Liver (tissue), 9 donors: Measurements from ENCODE around the gene PIK3R5. TPM values are rescaled to one million over a fixed set of nuclear protein-coding genes. Genes with fewer than 3 reads are reported as not detected.

Source experiments
- DNase-seq: peaks from one replicate; pipeline ENCODE4 v3.0.0-alpha.2; 2017; ENCODE audit warnings: low spot score
- H3K27ac ChIP-seq, 2 donors: one replicate each; pipeline ENCODE4 v1.7.0; 2013; ENCODE audit warnings: inconsistent platforms in 2 of 2, low read length in 2 of 2, control low read depth in 1 of 2, low read depth in 1 of 2, mild to moderate bottlenecking in 1 of 2
- H3K27me3 ChIP-seq, 4 donors: one replicate each; pipeline versions ENCODE4 v1.6.1 to v1.7.0; 2013; ENCODE audit warnings: low read length in 3 of 4, inconsistent platforms in 1 of 4, mild to moderate bottlenecking in 1 of 4, moderate library complexity in 1 of 4; ENCODE audit not compliant: control insufficient read depth in 4 of 4, insufficient read depth in 4 of 4
- H3K36me3 ChIP-seq, 4 donors: one replicate each; pipeline versions ENCODE4 v1.6.1 to v1.7.0; 2013; ENCODE audit warnings: low read length in 3 of 4, mild to moderate bottlenecking in 3 of 4, low read depth in 1 of 4, moderate library complexity in 1 of 4; ENCODE audit not compliant: control insufficient read depth in 4 of 4, insufficient read depth in 3 of 4
- H3K4me1 ChIP-seq, 4 donors: one replicate each; pipeline versions ENCODE4 v1.6.1 to v1.7.0; 2013; ENCODE audit warnings: low read length in 3 of 4, mild to moderate bottlenecking in 3 of 4, moderate library complexity in 1 of 4; ENCODE audit not compliant: control insufficient read depth in 4 of 4, insufficient read depth in 4 of 4
- H3K4me3 ChIP-seq, 3 donors: one replicate each; pipeline versions ENCODE4 v1.6.1 to v1.7.0; 2013; ENCODE audit warnings: low read length in 3 of 3, control low read depth in 1 of 3, low read depth in 1 of 3, mild to moderate bottlenecking in 1 of 3
- H3K9ac ChIP-seq, 2 donors: one replicate each; pipeline ENCODE4 v1.7.0; 2013; ENCODE audit warnings: low read length in 2 of 2, mild to moderate bottlenecking in 2 of 2, moderate library complexity in 2 of 2, control low read depth in 1 of 2, low read depth in 1 of 2
- H3K9me3 ChIP-seq, 4 donors: one replicate each; pipeline versions ENCODE4 v1.6.1 to v1.7.0; 2013; ENCODE audit warnings: low read length in 3 of 4; ENCODE audit not compliant: control insufficient read depth in 4 of 4
- ATF3 ChIP-seq: IDR thresholded peaks from 2 replicates; pipeline ENCODE4 v1.6.1; 2016; ENCODE audit warnings: antibody characterized with exemption
- EGR1 ChIP-seq, 2 donors: IDR thresholded peaks; 2 replicates each; pipeline ENCODE4 v1.6.1; 2016 to 2018; ENCODE audit warnings: antibody characterized with exemption in 2 of 2, low read depth in 2 of 2
- FOXA1 ChIP-seq: IDR thresholded peaks from 2 replicates; pipeline ENCODE4 v1.6.1; 2016; ENCODE audit warnings: antibody characterized with exemption
- FOXA2 ChIP-seq: IDR thresholded peaks from 2 replicates; pipeline ENCODE4 v1.6.1; 2016; ENCODE audit warnings: antibody characterized with exemption
- GABPA ChIP-seq, 2 donors: IDR thresholded peaks in 1 of 2; conservative IDR thresholded peaks in 1 of 2; 2 replicates each; pipeline ENCODE4 v1.6.1; 2016; ENCODE audit warnings: antibody characterized with exemption in 2 of 2, mild to moderate bottlenecking in 1 of 2, moderate library complexity in 1 of 2
- HNF4A ChIP-seq, 2 donors: conservative IDR thresholded peaks; 2 replicates each; pipeline ENCODE4 v1.6.1; 2016; ENCODE audit warnings: antibody characterized with exemption in 2 of 2, mild to moderate bottlenecking in 2 of 2
- HNF4G ChIP-seq: IDR thresholded peaks from 2 replicates; pipeline ENCODE4 v1.6.1; 2016; ENCODE audit warnings: antibody characterized with exemption
- JUND ChIP-seq, 2 donors: IDR thresholded peaks; 2 replicates each; pipeline ENCODE4 v1.6.1; 2016; ENCODE audit warnings: antibody characterized with exemption in 2 of 2
- MAX ChIP-seq: IDR thresholded peaks from 2 replicates; pipeline ENCODE4 v1.6.1; 2016; ENCODE audit warnings: antibody characterized with exemption
- RAD21 ChIP-seq, 2 donors: IDR thresholded peaks; 2 replicates each; pipeline ENCODE4 v1.6.1; 2016; ENCODE audit warnings: antibody characterized with exemption in 2 of 2, mild to moderate bottlenecking in 2 of 2
- REST ChIP-seq: IDR thresholded peaks from 2 replicates; pipeline ENCODE4 v1.6.1; 2016; ENCODE audit warnings: antibody characterized with exemption, mild to moderate bottlenecking
- RXRA ChIP-seq, 2 donors: IDR thresholded peaks; 2 replicates each; pipeline ENCODE4 v1.6.1; 2017 to 2018; ENCODE audit warnings: antibody characterized with exemption in 2 of 2, mild to moderate bottlenecking in 1 of 2
- SP1 ChIP-seq: IDR thresholded peaks from 2 replicates; pipeline ENCODE4 v1.6.1; 2018; ENCODE audit warnings: antibody characterized with exemption, mild to moderate bottlenecking
- TAF1 ChIP-seq: conservative IDR thresholded peaks from 2 replicates; pipeline ENCODE4 v1.6.1; 2016; ENCODE audit warnings: antibody characterized with exemption, mild to moderate bottlenecking
- ZBTB33 ChIP-seq: IDR thresholded peaks from 2 replicates; pipeline ENCODE4 v1.6.1; 2016; ENCODE audit warnings: antibody characterized with exemption
- WGBS: extraction: QIAGEN DNeasy Blood & Tissue Kit; methylation state at CpG from one replicate; pipeline ENCODE4 v1.1.7; 2013; 5-methylcytosine and 5-hydroxymethylcytosine counted together
- polyA plus RNA-seq, 2 donors: library from polyadenylated mRNA; stranded (reverse) in 1 of 2; unstranded in 1 of 2; fragments of 200-250 nt in 1 of 2; fragments of >200 nt in 1 of 2; fragmentation: Nextera tagmentation in 1 of 2; extraction: Ambion mirVana in 1 of 2; gene quantifications; one replicate each; pipeline versions ENCODE4 v1.2.1 to v1.2.3, GENCODE V29; 2013 to 2015
- total RNA-seq, 2 donors: library from RNA; depleted of rRNA; stranded (reverse); fragments of >200 nt; gene quantifications; one replicate each; pipeline ENCODE4 v1.2.3, GENCODE V29; 2014
- TF ChIP-seq, protein P1 (sequence below): fragments of 150-350 bp; IDR thresholded peaks from 2 replicates; pipeline ENCODE4 v1.5.1; 2017; ENCODE audit warnings: improper control_type of control experiment, low read depth, low read length; ENCODE audit not compliant: missing input control
- donor health status: healthy.
- donor health status: healthy.
- donor health status: healthy.
- donor health status: healthy.
- donor health status: healthy.

Gene PIK3R5
- total and polyA plus RNA-seq, 4 donors: 0.93 to 7.8 (median 2.6) TPM

DNA sequence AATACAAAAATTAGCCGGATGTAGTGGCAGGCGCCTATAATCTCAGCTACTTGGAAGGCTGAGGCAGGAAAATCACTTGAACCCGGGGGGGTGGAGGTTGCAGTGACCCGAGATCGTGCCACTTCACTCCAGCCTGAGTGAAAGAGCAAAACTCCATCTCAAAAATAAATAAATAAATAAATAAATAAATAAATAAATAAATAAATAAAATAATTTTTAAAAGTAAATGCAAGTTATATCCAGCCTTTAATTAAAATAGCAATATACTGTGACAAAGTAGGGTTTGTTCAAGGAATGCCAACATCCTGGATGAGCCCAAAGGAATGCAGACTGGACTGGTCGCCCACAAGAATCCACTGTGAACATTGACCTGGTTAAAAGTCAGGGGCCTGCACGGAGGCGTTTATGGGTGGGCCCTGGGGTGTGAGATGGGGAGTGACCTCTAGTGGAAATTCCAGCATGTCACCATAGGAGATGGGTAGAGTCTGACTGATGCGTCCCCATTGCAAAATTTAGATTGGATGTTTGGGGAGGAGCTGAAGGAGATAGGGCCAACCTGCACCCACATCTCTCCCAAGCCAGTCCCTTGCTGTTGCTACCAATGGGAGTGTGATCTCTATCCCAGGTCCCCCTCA lies 9.7 kb upstream of the PIK3R5 start (continued):
- TF ChIP-seq GABPA (IDR thresholded peaks at IDR 0.05 in 1 of 2, conservative IDR thresholded peaks at IDR 0.05 in 1 of 2): no peak

DNA sequence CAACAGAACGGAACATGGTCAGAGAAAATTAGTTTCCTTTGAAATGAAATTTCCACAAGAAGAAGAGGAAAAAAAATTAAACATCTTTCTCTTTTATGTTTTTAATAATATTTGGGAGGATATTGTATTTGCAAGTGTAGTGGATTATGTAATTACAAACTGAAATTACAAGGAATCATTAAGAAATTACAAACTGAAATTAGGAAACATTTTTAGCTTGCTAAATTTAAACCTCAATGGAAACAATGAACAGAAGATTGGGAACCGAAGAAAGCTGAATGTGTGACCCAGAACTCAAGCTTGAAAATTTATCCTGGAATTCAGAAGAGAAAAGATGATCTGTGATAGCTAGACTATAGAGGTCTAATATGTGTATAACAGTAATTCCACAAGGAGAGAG lies 4.4 kb upstream of the PIK3R5 start:
- TF ChIP-seq RXRA (IDR thresholded peaks at IDR 0.05): no peak
- no peak for TF ChIP-seq FOXA2
- TF ChIP-seq HNF4G: no peak
- no peak for TF ChIP-seq RAD21 (IDR thresholded peaks at IDR 0.05)
- no peak for TF ChIP-seq ZBTB33
- TF ChIP-seq REST: no peak
- no peak for TF ChIP-seq ATF3
- no peak for TF ChIP-seq SP1
- no peak for TF ChIP-seq EGR1 (IDR thresholded peaks at IDR 0.05; ENCODE audit: low read depth in 2 of 2)
- TF ChIP-seq JUND (IDR thresholded peaks at IDR 0.05): no peak
- TF ChIP-seq HNF4A (conservative IDR thresholded peaks at IDR 0.05): no peak
- no peak for TF ChIP-seq TAF1
- TF ChIP-seq FOXA1: no peak
- TF ChIP-seq, protein P1, sequence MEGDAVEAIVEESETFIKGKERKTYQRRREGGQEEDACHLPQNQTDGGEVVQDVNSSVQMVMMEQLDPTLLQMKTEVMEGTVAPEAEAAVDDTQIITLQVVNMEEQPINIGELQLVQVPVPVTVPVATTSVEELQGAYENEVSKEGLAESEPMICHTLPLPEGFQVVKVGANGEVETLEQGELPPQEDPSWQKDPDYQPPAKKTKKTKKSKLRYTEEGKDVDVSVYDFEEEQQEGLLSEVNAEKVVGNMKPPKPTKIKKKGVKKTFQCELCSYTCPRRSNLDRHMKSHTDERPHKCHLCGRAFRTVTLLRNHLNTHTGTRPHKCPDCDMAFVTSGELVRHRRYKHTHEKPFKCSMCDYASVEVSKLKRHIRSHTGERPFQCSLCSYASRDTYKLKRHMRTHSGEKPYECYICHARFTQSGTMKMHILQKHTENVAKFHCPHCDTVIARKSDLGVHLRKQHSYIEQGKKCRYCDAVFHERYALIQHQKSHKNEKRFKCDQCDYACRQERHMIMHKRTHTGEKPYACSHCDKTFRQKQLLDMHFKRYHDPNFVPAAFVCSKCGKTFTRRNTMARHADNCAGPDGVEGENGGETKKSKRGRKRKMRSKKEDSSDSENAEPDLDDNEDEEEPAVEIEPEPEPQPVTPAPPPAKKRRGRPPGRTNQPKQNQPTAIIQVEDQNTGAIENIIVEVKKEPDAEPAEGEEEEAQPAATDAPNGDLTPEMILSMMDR: no peak
- no peak for TF ChIP-seq GABPA (IDR thresholded peaks at IDR 0.05 in 1 of 2, conservative IDR thresholded peaks at IDR 0.05 in 1 of 2)
- no peak for TF ChIP-seq MAX
- no peak for DNase-seq
- 74% methylated on average over 2 of the region's 2 CpGs for WGBS
- Histone ChIP-seq H3K9me3 (no peaks in the 10 kb centered on the region), H3K27ac (no peak overlapping the region), H3K36me3 (no peaks in the 10 kb centered on the region), H3K4me1 (peaks cover 0 to 5% (median 0%) of the 10 kb centered on the region in 4 donors), H3K27me3 (peaks cover 0 to 4% (median 2%) of the 10 kb centered on the region in 4 donors), H3K4me3 (no peak overlapping the region), H3K9ac (no peak overlapping the region)
